ENCODE results near the gene ENTPD6.

- TF ChIP-seq EP300 (IDR thresholded peaks at IDR 0.05; ENCODE audit: borderline replicate concordance) (no peak), RAD21 (IDR thresholded peaks at IDR 0.05; ENCODE audit: low read depth) (no peak), REST (IDR thresholded peaks at IDR 0.05; ENCODE audit: low read depth) (no peak), EGR1 (IDR thresholded peaks at IDR 0.05) (no peak)
Measured at GRCh38 chr20:25243416-25243979, 48.0 kb downstream of the ENTPD6 start.
